GM10266 (cell line): ENCODE measurements around the gene CD209.
"Not testable (repeated sequence)": the region's sequence is repeated elsewhere in the genome, so short reads cannot be mapped to it uniquely, and the experiment has no call there.

Experiments
- DNase-seq: peaks from one replicate; pipeline ENCODE4 v3.0.0; 2012; ENCODE audit errors: extremely low spot score
- TF ChIP-seq, protein P1 (sequence below): IDR thresholded peaks from 2 replicates; pipeline ENCODE4 v1.5.1; 2012; ENCODE audit warnings: mild to moderate bottlenecking, low read depth; ENCODE audit not compliant: control insufficient read depth, insufficient read depth; ENCODE audit errors: missing control alignments

Gene CD209

DNA sequence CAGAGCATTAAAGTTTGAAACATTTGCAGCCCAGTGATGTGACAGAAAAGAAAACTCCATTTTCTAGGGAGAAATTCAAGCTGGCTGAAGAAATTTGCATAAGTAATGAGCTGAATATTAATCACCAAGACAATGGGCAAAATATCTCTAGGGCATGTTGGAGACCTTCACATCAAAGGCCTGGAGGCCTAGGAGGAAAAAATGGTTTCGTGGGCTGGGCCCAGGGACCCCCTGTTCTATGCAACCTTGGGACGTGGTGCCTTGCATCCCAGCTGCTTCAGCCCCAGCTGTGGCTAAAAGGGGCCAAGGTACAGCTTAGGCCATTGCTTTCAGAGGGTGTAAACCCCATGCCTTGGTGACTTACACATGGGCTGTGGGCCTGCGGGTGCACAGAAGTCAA is 10.0 kb upstream of the CD209 start:
- no peak for DNase-seq
- TF ChIP-seq, protein P1, sequence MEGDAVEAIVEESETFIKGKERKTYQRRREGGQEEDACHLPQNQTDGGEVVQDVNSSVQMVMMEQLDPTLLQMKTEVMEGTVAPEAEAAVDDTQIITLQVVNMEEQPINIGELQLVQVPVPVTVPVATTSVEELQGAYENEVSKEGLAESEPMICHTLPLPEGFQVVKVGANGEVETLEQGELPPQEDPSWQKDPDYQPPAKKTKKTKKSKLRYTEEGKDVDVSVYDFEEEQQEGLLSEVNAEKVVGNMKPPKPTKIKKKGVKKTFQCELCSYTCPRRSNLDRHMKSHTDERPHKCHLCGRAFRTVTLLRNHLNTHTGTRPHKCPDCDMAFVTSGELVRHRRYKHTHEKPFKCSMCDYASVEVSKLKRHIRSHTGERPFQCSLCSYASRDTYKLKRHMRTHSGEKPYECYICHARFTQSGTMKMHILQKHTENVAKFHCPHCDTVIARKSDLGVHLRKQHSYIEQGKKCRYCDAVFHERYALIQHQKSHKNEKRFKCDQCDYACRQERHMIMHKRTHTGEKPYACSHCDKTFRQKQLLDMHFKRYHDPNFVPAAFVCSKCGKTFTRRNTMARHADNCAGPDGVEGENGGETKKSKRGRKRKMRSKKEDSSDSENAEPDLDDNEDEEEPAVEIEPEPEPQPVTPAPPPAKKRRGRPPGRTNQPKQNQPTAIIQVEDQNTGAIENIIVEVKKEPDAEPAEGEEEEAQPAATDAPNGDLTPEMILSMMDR = no peak

DNA sequence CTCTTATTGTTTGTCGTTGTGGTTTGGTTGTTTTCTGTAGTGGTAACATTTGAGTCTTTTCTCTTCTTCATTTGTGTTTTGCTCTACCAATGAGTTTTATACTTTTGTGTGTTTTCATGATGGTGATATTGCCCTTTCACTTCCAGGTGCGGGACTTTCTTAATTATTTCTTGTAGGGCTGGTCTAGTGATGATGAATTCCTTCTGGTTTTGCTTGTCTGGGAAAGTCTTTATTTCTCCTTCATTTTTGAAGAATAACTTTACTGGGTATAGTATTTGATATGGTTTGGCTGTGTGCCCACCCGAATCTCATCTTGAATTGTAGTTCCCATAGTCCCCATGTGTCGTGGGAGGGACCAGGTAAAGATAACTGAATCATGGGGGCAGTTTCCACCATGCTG is 8.9 kb upstream of the CD209 start:
- DNase-seq = no peak
- TF ChIP-seq, protein P1 = no peak

DNA sequence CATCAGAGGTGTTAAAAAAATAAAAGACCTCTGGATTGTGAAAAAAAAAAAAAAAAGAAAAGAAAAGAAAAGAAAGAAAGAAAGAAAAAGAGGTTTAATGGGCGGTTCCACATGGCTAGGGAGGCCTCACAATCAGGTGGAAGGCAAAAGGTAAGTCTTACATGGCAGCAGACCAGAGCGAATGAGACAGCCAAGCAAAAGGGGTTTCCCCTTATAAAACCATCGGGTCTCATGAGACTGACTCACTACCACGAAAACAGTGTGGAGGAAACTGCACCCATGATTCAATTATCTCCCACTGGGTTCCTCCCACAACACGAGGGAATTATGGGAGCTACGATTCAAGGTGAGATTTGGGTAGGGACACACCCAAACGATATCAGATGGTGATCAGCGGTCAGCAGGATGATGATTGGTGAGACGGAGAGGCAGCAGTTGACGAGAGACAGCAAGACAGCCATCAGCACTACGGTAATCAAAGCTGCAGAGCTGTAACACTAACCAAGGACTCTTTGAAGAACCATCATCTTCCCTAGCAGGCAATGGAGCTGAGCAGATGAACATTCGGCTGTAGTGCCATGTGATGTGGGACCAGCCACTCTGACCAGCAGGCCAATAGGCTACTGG is 3.9 kb upstream of the CD209 start:
- no peak for DNase-seq
- TF ChIP-seq, protein P1 = no peak

DNA sequence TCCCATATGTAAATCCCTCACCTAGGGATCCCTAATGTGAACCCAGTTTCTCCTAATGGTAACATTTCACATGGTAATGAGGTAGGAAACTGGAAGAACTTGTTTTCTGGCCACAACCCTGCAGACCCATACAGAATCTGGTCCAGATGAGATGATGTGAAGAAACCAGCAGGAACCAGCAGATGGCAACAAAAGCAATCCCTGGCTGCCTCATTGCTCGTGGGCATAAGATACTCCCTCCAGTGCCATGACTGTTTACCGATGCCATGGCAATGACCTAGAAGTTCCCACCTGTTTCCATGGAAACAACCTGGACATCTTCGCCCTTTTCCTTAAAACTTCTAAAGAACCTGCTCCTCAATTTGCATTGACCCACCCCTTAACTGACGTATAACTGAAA is 1.4 kb upstream of the CD209 start:
- TF ChIP-seq, protein P1 = no peak
- no peak for DNase-seq

DNA sequence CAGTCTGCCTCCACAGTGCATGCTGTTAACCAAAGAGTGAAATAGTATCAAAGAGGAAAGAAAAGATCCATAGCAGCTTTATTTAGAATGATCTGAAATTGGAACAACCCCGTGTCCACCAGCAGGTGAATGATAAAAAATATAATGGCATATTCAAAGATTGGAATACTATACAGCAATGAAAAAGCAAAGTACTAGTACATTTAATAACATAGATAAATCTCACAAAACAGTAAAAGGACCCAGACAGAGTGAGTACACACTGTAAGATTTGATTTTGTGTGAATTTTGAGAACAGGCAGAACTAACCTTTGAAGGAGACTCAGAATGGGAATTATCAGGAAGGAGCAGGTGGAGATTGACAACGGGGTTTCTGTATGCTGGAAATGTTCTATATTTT is 837 bp upstream of the CD209 start:
- TF ChIP-seq, protein P1 = no peak
- DNase-seq = no peak

DNA sequence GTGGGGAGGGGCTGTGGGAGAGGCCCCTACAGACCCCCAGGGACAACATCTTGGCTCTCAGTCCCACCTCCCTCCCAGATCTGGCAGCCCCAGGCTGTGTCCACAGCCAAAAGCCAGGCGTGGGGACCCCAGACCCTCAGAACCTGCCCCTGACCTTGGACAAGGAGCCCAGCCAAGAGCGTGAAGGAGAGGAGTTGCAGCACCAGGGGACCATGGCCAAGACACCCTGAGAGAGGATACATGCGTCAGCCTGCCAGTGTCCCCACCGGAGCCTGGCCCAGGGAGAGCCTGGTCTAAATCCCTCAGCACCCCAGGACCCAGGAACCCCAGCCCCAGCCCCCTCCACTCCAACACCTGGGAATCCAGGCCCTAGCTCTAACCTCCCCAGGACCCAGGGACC is 1.0 kb downstream of the CD209 start:
- DNase-seq = not testable (repeated sequence)

DNA sequence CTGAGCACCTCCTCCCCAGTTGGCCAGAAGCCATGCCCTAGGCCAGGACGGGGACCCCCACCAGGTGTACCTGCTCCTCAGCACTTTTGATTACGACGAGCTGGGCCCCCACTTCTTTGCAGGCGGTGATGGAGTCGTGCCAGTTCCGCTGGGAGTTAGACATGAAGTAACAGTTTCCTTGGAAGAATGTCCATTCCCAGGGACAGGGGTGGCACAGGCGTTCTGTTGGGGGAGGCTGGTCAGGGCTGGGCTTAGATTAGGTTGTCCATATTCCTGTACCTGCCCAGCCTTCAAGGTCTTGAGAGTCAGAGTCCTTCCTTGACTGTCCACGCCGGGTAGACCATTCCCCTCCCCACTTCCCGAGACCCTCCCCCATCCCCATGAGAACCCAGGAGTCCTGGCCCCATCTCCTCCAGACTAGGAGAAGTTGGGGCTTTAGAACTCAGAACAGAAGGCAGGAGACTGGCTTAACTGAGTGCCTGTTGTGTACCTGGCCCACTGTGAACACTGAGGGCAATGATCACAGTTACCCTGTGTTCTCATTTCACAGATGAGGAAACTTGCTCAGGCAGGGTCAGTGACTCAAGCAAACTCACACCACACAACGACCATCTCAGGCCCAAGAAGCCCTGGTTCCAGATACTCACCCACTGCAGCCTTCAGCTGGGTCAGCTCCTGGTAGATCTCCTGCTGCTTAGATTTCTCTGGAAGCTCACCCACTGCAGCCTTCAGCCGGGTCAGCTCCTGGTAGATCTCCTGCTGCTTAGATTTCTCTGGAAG is 2.3 kb downstream of the CD209 start:
- TF ChIP-seq, protein P1 = no peak
- no peak for DNase-seq

DNA sequence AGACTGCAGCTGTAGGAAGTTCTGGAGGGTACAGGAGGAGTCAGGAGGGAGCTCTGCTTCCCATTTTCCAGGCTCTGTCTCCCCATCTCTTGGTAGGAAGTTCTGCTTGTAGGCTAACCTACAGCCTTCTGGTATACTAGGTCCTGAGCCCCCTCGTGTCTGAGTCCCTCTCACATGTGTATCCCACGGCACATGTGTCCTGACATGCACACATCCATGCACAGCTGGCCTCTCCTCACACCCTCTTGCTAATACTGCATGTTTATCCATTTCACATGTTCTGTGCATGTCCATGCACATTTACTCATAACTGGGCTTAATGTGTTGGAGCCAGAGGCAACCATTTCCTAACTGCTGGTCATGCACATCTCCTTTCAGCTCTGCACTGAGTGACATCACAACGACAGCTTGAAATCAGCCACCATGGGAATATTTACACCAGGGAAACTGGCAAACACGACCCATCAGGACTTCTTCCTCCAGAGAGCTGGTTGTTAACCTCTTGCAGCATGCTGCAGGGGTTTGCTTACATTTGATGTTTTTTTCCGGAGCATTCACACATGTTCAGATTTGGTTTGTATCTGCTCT is 3.0 kb downstream of the CD209 start:
- TF ChIP-seq, protein P1 = no peak
- DNase-seq = no peak
